Lung (tissue), 12 donors: ENCODE measurements around the gene PTPRU. TPM values are rescaled to one million over a fixed set of nuclear protein-coding genes. Genes with fewer than 3 reads are reported as not detected.
"Not testable (repeated sequence)": the region's sequence is repeated elsewhere in the genome, so short reads cannot be mapped to it uniquely, and the experiment has no call there.

ENCODE experiments used
- ATAC-seq: fragments of 200-7000 bp; cut with Tn5 transposase; one replicate; pipeline ENCODE4 v1.9.1; 2020; ENCODE audit warnings: moderate number of reproducible peaks; ENCODE audit not compliant: insufficient read depth, low FRiP score
- DNase-seq, 3 donors: peaks; one replicate each; pipeline ENCODE4 v3.0.0-alpha.2; 2013 to 2017
- H3K27ac ChIP-seq, 2 donors: one replicate each; pipeline ENCODE4 v1.5.1; 2013; ENCODE audit warnings: mild to moderate bottlenecking in 2 of 2, moderate library complexity in 2 of 2, control low read depth in 1 of 2, inconsistent platforms in 1 of 2, low read depth in 1 of 2, low read length in 1 of 2
- H3K27me3 ChIP-seq, 3 donors: one replicate each; pipeline ENCODE4 v1.5.1; 2013; ENCODE audit warnings: low read length in 2 of 3; ENCODE audit not compliant: control insufficient read depth in 3 of 3, insufficient read depth in 3 of 3
- H3K36me3 ChIP-seq, 4 donors: one replicate each; pipeline ENCODE4 v1.5.1; 2013; ENCODE audit warnings: low read length in 4 of 4, mild to moderate bottlenecking in 1 of 4, moderate library complexity in 1 of 4; ENCODE audit not compliant: control insufficient read depth in 4 of 4, insufficient read depth in 4 of 4
- H3K4me1 ChIP-seq, 5 donors: one replicate each; pipeline ENCODE4 v1.5.1; 2013; ENCODE audit warnings: low read length in 5 of 5, mild to moderate bottlenecking in 2 of 5, moderate library complexity in 1 of 5; ENCODE audit not compliant: control insufficient read depth in 5 of 5, insufficient read depth in 5 of 5
- H3K4me3 ChIP-seq: one replicate; pipeline ENCODE4 v1.5.1; 2013; ENCODE audit warnings: mild to moderate bottlenecking, control low read depth, moderate library complexity
- H3K9ac ChIP-seq, 2 donors: one replicate each; pipeline ENCODE4 v1.5.1; 2013; ENCODE audit warnings: low read length in 2 of 2, control low read depth in 1 of 2; ENCODE audit not compliant: insufficient read depth in 1 of 2
- H3K9me3 ChIP-seq, 4 donors: one replicate each; pipeline ENCODE4 v1.5.1; 2013; ENCODE audit warnings: low read length in 3 of 4, mild to moderate bottlenecking in 1 of 4, moderate library complexity in 1 of 4; ENCODE audit not compliant: control insufficient read depth in 4 of 4, insufficient read depth in 3 of 4
- CTCF ChIP-seq: IDR thresholded peaks from 2 replicates; pipeline ENCODE4 v1.5.1; 2012; ENCODE audit warnings: mild to moderate bottlenecking; ENCODE audit errors: control extremely low read depth, extremely low read depth
- WGBS, 2 donors: extraction: QIAGEN DNeasy Blood & Tissue Kit; methylation state at CpG; one replicate each; pipeline ENCODE4 v1.1.7; 2013; 5-methylcytosine and 5-hydroxymethylcytosine counted together
- polyA plus RNA-seq, 2 donors: library from polyadenylated mRNA; stranded (reverse); fragments of 200-250 nt; gene quantifications; one replicate each; pipeline ENCODE4 v1.2.1, GENCODE V29; 2013
- total RNA-seq, 2 donors: library from RNA; depleted of rRNA in 1 of 2; stranded (reverse); fragments of >200 nt in 1 of 2; gene quantifications; one replicate each; pipeline ENCODE4 v1.2.1, GENCODE V29; 2014 to 2021
- donor health status: control.
- donor health status: control.
- donor health status: Bipolar disorder and iron deficiency.
- donor health status: healthy.
- donor health status: DM: yes; HTN: yes; CAD: no.

PTPRU gene
- total and polyA plus RNA-seq, 4 donors: 22.6 to 55.3 (median 32.9) TPM

GRCh38 chr1:29298246-29298645 lies 61.9 kb downstream of the PTPRU start:
- ATAC-seq (no peak), DNase-seq (no peak)
- no peaks in the 10 kb centered on the region for H3K4me1 ChIP-seq
- no peaks in the 10 kb centered on the region for H3K27me3 ChIP-seq
- H3K27ac ChIP-seq: no peak overlapping the region
- H3K36me3 ChIP-seq: peaks cover 0 to 5% (median 0%) of the 10 kb centered on the region in 4 donors
- no peak for TF ChIP-seq CTCF
- H3K4me3 ChIP-seq: no peak overlapping the region
- no peaks in the 10 kb centered on the region for H3K9me3 ChIP-seq
- WGBS, 2 donors: 71 to 75% methylated on average over 4 of the region's 4 CpGs
- no peak overlapping the region for H3K9ac ChIP-seq

GRCh38 chr1:29299446-29299845 lies 63.1 kb downstream of the PTPRU start:
- Histone ChIP-seq H3K9ac (no peak overlapping the region), H3K27me3 (no peaks in the 10 kb centered on the region), H3K4me1 (no peaks in the 10 kb centered on the region), H3K27ac (no peak overlapping the region), H3K4me3 (no peak overlapping the region), H3K9me3 (no peaks in the 10 kb centered on the region), H3K36me3 (peaks cover 0 to 6% (median 1%) of the 10 kb centered on the region in 4 donors)
- DNase-seq: no peak
- ATAC-seq: no peak
- 94 to 95% methylated on average over 4 of the region's 4 CpGs for WGBS, 2 donors
- TF ChIP-seq CTCF: no peak

- WGBS, 2 donors: 91 to 96% methylated on average over 6 of the region's 6 CpGs
- not testable (repeated sequence) for DNase-seq, H3K9me3 ChIP-seq, H3K4me3 ChIP-seq, H3K4me1 ChIP-seq, H3K27me3 ChIP-seq, H3K9ac ChIP-seq, H3K27ac ChIP-seq, ATAC-seq
- peaks cover 0 to 11% (median 1%) of the 10 kb centered on the region in 4 donors for H3K36me3 ChIP-seq
These were observed 65.4 kb downstream of the PTPRU start for GRCh38 chr1:29301732-29302131.

GRCh38 chr1:29303201-29304024 lies 67.1 kb downstream of the PTPRU start:
- H3K9me3 ChIP-seq: no peaks in the 10 kb centered on the region
- peaks cover 0 to 10% (median 1%) of the 10 kb centered on the region in 4 donors for H3K36me3 ChIP-seq
- ATAC-seq: no peak
- no peak for DNase-seq
- no peaks in the 10 kb centered on the region for H3K27me3 ChIP-seq
- 92 to 93% methylated on average over 28 of the region's 28 CpGs for WGBS, 2 donors
- no peak overlapping the region for H3K4me3 ChIP-seq
- no peak overlapping the region for H3K27ac ChIP-seq
- TF ChIP-seq CTCF: no peak
- no peak overlapping the region for H3K9ac ChIP-seq
- H3K4me1 ChIP-seq: no peaks in the 10 kb centered on the region
